DOHH2 (cell line): Measurements from ENCODE around the gene BARX1.

Experiments
- H3F3A ChIP-seq: fragments of 200-600 bp; sonication (generic), shearing (Covaris generic); 2 replicates; pipeline ENCODE4 v1.6.0; 2016; ENCODE audit warnings: antibody characterized with exemption, mild to moderate bottlenecking; ENCODE audit not compliant: control insufficient read depth, insufficient read depth
- H3K27ac ChIP-seq: fragments of 200-600 bp; sonication (generic); 2 replicates; pipeline ENCODE4 v1.5.1; 2014; ENCODE audit warnings: low read depth, mild to moderate bottlenecking, low read length, moderate library complexity
- H3K27me3 ChIP-seq: fragments of 200-600 bp; sonication (generic); 2 replicates; pipeline ENCODE4 v1.6.1; 2014; ENCODE audit warnings: mild to moderate bottlenecking, low read length, mixed read lengths; ENCODE audit not compliant: control insufficient read depth
- H3K36me3 ChIP-seq: fragments of 200-600 bp; sonication (generic); 2 replicates; pipeline ENCODE4 v1.6.1; 2014; ENCODE audit warnings: mild to moderate bottlenecking, low read length, moderate library complexity, mixed read lengths; ENCODE audit not compliant: control insufficient read depth
- H3K4me1 ChIP-seq: fragments of 200-600 bp; sonication (generic); 2 replicates; pipeline ENCODE4 v1.6.1; 2014; ENCODE audit warnings: mild to moderate bottlenecking, low read length, mixed read lengths; ENCODE audit not compliant: control insufficient read depth
- H3K4me2 ChIP-seq: fragments of 200-600 bp; sonication (generic); 2 replicates; pipeline ENCODE4 v1.6.0; 2014; ENCODE audit warnings: mild to moderate bottlenecking, low read length, moderate library complexity
- H3K4me3 ChIP-seq: fragments of 200-600 bp; sonication (generic); 2 replicates; pipeline ENCODE4 v1.5.1; 2014; ENCODE audit warnings: mild to moderate bottlenecking, low read length, mixed read lengths
- H3K79me2 ChIP-seq: fragments of 200-600 bp; sonication (generic); 2 replicates; pipeline ENCODE4 v1.6.1; 2014; ENCODE audit warnings: mild to moderate bottlenecking, low read length, mixed read lengths; ENCODE audit not compliant: control insufficient read depth
- H3K9me2 ChIP-seq: fragments of 200-600 bp; sonication (generic); replicated peaks from 2 replicates; pipeline ENCODE4 v1.6.1; 2014; ENCODE audit warnings: mild to moderate bottlenecking, low read length, mixed read lengths; ENCODE audit not compliant: control insufficient read depth
- H3K9me3 ChIP-seq: fragments of 200-600 bp; sonication (generic); 2 replicates; pipeline ENCODE4 v1.6.1; 2014; ENCODE audit warnings: antibody characterized with exemption, low read length, mixed read lengths; ENCODE audit not compliant: control insufficient read depth, insufficient read depth
- H4K20me1 ChIP-seq: fragments of 200-600 bp; sonication (generic); 2 replicates; pipeline ENCODE4 v1.6.0; 2014; ENCODE audit warnings: low read depth, mild to moderate bottlenecking, antibody characterized with exemption, low read length, moderate library complexity; ENCODE audit not compliant: control insufficient read depth, insufficient read depth
- CTCF ChIP-seq: fragments of 200-600 bp; sonication (generic); IDR thresholded peaks from one replicate; pipeline ENCODE4 v1.5.1; 2014; ENCODE audit warnings: antibody characterized with exemption, mild to moderate bottlenecking, low read depth, low read length; ENCODE audit not compliant: poor library complexity, severe bottlenecking
- EZH2phosphoT487 ChIP-seq: fragments of 200-600 bp; sonication (generic); IDR thresholded peaks from 2 replicates; pipeline ENCODE4 v1.6.1; 2017; ENCODE audit warnings: borderline replicate concordance, mild to moderate bottlenecking, antibody characterized with exemption, low read length, moderate library complexity, mixed read lengths

BARX1 gene

GRCh38 chr9:93922535-93922934, 32.6 kb downstream of the BARX1 start:
- Histone ChIP-seq H3F3A (no peaks in the 10 kb centered on the region), H3K4me2 (no peak overlapping the region), H3K4me3 (no peak overlapping the region), H3K36me3 (no peaks in the 10 kb centered on the region), H4K20me1 (no peaks in the 10 kb centered on the region), H3K27ac (no peak overlapping the region), H3K9me2 (no peaks in the 10 kb centered on the region), H3K9me3 (no peaks in the 10 kb centered on the region), H3K79me2 (no peaks in the 10 kb centered on the region), H3K27me3 (no peaks in the 10 kb centered on the region), H3K4me1 (no peaks in the 10 kb centered on the region)
- TF ChIP-seq CTCF (no peak), EZH2phosphoT487 (no peak)

GRCh38 chr9:93920131-93920800, 34.9 kb downstream of the BARX1 start:
- Histone ChIP-seq H3K4me1 (no peaks in the 10 kb centered on the region), H3K4me2 (no peak overlapping the region), H3K79me2 (no peaks in the 10 kb centered on the region), H3K27ac (no peak overlapping the region), H4K20me1 (no peaks in the 10 kb centered on the region), H3K36me3 (no peaks in the 10 kb centered on the region), H3K9me2 (no peaks in the 10 kb centered on the region), H3K27me3 (no peaks in the 10 kb centered on the region), H3K9me3 (no peaks in the 10 kb centered on the region), H3F3A (no peaks in the 10 kb centered on the region), H3K4me3 (no peak overlapping the region)
- TF ChIP-seq CTCF: no peak
- no peak for TF ChIP-seq EZH2phosphoT487

DNA sequence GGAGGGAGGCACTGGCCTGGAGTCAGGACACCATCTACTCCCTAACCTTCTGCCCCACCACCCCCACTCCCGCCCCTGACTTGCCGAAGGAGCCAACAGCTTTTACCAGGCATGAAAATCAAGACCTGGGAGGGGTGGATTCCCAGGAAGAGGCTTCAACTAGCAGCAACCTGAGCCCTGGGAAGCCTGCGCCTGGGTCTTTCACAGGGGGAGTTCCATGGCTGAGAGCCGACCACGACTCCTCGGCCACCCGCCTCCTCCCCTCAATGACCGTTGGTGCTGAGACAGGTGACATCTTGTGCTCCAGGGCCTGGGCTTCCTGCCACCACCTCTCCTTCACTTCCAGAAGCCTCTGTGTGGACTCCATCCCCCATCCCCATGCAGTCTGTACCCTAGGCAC, 37.1 kb downstream of the BARX1 start:
- H3K4me1 ChIP-seq: no peaks in the 10 kb centered on the region
- TF ChIP-seq EZH2phosphoT487 (no peak), CTCF (no peak)
- H3K79me2 ChIP-seq: no peaks in the 10 kb centered on the region
- H3K9me2 ChIP-seq: no peaks in the 10 kb centered on the region
- H3K36me3 ChIP-seq: no peaks in the 10 kb centered on the region
- no peaks in the 10 kb centered on the region for H4K20me1 ChIP-seq
- no peaks in the 10 kb centered on the region for H3F3A ChIP-seq
- H3K27me3 ChIP-seq: no peaks in the 10 kb centered on the region
- no peak overlapping the region for H3K27ac ChIP-seq
- H3K9me3 ChIP-seq: no peaks in the 10 kb centered on the region
- H3K4me3 ChIP-seq: no peak overlapping the region
- no peak overlapping the region for H3K4me2 ChIP-seq
